RKO (cell line): ENCODE measurements around the gene KLHL17.

Experiments used
- DNase-seq: peaks from one replicate; pipeline ENCODE4 v3.0.0-alpha.2; 2016; ENCODE audit warnings: low spot score

The KLHL17 gene

GRCh38 chr1:952603-953002 lies 7.8 kb upstream of the KLHL17 start:
- DNase-seq, result no peak

DNA sequence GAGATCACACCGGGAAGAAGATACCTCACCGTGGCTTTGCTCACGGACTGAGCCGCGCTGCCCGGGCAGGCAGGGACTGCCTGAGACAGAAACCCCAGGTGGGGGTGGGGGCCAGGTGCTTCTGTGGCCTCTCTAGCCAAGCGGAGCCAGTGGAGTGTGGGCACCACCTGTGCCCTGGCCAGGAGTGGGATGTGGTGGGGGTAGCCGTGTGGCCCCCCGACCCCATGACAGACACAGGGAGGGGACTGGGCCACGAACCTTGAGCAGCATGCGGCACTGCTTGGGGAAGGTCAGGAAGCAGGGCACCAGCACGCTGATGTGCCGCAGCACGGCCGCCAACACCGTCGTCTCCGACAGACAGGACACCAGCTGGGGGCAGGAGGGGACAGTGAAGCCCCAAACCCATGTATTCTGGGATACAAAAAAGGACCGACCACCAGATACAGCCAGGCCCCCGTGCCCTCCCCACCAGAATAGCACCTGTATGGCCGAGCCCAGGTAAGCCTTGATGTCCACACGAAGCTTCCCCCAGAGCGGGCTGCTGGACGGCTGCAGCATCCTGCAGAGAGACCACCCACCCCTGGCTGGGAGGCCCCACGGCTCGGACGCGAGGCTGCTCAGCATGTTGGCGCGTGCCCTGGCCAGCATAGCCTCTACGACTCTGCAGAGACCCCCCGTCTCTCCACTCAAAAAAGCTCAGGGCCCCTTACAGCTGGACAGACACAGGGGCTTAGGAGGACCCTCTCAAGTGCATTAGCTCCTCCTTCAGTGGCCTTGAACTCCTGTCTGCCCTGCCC lies 6.7 kb upstream of the KLHL17 start:
- no peak for DNase-seq

GRCh38 chr1:954927-955326 lies 5.5 kb upstream of the KLHL17 start:
- no peak for DNase-seq

DNA sequence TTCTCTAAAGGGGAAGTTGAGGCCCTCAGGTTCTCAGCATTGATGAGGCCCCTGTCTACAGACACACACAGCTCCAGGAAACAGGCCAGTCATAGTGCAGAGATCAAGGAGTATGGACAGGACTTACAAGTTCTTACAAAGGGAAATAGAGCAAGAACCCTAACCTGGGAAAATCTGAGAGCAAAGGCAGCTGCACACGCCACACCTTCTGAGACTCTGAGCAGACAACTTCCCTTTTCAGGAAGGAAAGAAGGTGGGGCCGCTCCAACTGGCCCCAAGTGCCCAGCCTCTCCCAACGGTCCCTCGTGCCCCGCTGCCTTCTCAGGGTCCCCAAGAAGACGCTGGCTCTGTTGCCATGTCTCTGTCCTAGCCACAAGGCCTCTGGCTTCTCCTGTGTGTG lies 4.9 kb upstream of the KLHL17 start:
- no peak for DNase-seq

DNA sequence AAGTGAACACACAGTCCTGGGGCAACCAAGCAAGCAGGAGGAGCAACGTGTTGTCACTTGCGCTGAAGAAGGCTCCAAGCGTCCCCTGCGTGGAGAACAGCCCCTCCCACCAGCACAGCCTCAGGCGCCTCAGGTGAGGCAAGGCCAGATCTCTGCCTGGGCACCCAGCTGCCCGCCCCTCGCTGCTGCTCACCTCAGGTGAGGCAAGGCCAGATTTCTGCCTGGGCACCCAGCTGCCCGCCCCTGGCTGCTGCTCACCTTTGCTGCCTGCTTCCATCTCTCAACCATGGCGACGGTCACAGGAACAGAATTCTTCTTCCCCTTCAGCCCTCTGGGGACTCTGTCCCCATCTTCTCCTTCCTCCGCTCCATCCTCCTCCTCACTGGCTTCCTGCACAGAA lies 3.7 kb upstream of the KLHL17 start:
- DNase-seq, result no peak

DNA sequence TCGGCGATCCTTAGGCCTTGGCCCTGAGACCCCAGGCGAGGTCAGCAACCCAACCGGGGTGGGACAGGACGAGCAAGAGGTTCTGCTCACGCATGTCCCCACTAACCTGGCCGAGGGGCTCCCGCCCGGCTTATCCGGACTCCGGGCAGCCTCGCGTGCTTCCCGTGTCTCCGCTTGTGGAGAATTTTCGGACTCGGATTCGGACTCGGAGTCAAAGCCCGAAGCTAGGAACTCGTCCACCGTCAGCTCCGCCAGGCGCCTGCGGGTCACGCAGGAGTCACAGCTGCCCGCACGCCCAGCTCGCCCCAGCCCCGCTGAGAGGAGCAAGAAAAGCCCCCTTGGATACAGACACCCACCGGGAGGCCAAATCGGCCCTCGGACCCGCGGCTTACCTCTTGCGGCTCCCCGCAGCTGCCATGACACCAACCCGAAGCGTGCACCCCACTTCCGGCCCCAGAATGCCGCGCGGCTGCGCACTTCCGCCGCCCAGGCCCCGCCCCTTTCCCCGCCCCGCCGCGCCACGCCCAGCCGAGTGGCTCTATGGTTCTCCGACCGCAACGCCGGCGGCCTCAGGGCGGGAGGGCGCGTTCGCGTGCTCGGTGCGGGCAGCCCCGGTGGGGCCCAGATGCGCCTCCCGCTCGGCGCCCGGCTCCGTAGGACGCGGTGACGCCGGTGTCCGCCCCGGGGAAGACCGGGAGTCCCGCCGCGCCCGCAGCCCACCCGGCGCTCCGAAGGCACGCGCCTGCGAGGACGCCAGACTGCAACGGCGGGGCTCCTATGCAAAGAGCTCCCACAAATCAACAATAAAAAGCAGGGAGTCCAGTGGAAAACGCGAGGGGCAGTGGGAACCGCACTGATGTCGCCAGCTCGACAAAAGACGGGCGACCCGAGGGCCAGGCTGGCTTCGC lies 1.3 kb upstream of the KLHL17 start, which contains the start of gene NOC2L:
Gene NOC2L, minus strand, starts transcription at position 434 of the 908 bp plus-strand sequence. Its CDS starts 16 bp downstream, at position 418.
- DNase-seq, result peak; percentile 89

- DNase-seq, result no peak
These were observed 537 bp upstream of the KLHL17 start for GRCh38 chr1:959731-960362.

- DNase-seq, result peak; percentile 40
These were observed 817 bp downstream of the KLHL17 start for GRCh38 chr1:961132-961669.

DNA sequence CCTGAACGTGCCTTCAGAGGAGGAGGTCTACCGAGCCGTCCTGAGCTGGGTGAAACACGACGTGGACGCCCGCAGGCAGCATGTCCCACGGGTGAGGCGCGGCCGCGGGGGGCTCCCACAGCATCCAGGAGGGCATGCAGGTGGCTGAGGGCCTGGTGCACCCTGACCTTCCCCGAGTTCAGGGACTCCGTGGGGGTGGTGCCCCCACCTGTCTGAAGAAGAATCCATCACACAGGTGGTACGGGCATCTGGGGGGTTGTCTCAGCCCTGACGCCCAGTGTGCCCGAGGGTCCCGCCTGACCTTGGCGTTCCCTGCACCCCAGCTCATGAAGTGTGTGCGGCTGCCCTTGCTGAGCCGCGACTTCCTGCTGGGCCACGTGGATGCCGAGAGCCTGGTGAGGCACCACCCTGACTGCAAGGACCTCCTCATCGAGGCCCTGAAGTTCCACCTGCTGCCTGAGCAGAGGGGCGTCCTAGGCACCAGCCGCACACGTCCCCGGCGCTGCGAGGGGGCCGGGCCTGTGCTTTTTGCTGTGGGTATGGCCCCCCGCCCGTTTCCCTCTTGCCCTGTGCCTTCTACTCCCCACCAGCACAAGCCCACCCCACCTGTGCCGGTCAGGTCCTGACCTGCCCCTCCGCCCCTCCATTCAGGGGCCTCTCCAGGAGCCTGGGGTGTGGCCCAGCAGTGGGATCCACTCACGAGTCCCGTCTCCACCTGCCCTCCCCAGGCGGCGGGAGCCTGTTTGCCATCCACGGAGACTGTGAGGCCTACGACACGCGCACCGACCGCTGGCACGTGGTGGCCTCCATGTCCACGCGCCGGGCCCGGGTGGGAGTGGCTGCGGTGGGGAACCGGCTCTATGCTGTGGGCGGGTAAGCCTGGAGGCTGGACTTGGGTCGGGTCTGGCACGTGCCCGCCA lies 2.3 kb downstream of the KLHL17 start:
- no peak for DNase-seq

DNA sequence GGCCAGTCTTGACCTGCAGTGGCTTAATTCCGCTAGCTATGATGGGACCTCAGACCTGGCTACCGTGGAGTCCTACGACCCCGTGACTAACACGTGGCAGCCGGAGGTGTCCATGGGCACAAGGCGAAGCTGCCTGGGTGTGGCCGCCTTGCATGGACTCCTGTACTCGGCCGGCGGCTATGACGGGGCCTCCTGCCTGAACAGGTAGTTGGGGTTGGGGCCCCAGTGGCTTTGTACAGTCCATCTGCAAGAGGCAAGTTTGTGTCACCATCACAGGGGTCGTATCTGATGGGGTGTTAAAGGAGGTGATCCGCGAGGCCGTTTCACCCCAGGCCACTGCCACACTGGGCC lies 2.9 kb downstream of the KLHL17 start:
- DNase-seq, result no peak

DNA sequence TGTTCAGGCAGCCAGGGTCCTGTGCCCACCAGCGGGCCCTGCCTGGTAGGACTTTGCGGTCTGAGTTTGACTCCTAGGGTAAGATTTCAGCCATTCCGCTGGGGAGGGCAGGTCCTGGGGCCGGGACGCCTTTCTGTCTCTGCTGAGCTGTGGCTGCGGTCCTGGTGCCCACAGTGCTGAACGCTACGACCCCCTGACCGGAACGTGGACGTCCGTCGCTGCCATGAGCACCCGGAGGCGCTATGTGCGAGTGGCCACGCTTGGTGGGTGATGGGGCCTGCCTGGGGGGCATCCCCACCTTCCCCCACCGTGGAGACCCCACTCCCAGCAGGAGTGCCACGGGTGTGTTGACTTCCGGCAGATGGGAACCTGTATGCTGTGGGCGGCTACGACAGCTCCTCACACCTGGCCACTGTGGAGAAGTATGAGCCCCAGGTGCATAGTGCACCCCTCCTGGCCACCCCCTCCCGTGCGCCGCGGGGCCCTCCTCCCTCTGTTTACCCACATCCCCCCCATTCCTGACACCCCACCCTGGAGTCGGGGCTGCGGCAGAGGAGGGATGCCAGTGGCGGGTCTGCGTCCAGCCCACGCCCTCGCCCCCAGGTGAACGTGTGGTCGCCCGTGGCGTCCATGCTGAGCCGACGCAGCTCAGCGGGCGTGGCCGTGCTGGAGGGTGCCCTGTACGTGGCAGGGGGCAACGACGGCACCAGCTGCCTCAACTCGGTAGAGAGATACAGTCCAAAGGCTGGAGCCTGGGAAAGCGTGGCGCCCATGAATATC lies 3.6 kb downstream of the KLHL17 start:
- DNase-seq, result no peak

- no peak for DNase-seq
These were observed 4.5 kb downstream of the KLHL17 start for GRCh38 chr1:964691-965525.

DNA sequence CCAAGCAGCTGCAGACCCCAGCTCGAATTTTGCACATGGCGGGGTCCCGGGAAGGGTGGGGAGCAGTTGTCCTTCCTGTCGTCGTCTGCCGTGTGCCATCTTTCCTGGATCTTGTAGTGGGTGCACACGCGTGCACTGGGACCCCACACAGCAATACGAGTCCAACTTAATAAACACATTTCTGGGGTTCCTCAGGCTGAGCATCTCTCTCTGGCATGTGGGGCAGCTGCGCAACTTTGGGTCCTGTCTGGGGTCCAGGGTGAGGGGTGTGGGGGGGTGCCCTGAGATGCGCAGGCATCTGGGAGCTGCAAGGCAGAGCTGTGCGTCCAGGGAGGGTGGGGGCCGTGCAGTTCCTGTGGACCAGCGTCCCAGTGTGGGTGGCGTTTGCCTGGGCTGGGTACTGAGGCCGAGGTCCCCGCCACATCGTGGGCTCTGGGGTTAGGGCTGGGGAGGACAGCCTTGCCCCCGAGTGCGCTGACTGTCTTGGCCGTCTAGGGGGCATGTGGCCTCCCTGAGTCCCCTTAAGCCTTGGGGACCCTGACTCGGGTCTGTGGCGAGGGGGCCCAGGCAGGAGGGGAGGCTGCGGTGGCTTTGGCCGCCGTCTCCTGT lies 5.2 kb downstream of the KLHL17 start:
- no peak for DNase-seq

GRCh38 chr1:966135-966703 lies 5.8 kb downstream of the KLHL17 start, which contains the start of gene PLEKHN1:
PLEKHN1 (plus strand) TSS chr1:966482; CDS start chr1:966532, 50 bp downstream.
- DNase-seq, result peak; percentile 81

GRCh38 chr1:966704-967300 lies 6.4 kb downstream of the KLHL17 start:
- peak; percentile 80 for DNase-seq

DNA sequence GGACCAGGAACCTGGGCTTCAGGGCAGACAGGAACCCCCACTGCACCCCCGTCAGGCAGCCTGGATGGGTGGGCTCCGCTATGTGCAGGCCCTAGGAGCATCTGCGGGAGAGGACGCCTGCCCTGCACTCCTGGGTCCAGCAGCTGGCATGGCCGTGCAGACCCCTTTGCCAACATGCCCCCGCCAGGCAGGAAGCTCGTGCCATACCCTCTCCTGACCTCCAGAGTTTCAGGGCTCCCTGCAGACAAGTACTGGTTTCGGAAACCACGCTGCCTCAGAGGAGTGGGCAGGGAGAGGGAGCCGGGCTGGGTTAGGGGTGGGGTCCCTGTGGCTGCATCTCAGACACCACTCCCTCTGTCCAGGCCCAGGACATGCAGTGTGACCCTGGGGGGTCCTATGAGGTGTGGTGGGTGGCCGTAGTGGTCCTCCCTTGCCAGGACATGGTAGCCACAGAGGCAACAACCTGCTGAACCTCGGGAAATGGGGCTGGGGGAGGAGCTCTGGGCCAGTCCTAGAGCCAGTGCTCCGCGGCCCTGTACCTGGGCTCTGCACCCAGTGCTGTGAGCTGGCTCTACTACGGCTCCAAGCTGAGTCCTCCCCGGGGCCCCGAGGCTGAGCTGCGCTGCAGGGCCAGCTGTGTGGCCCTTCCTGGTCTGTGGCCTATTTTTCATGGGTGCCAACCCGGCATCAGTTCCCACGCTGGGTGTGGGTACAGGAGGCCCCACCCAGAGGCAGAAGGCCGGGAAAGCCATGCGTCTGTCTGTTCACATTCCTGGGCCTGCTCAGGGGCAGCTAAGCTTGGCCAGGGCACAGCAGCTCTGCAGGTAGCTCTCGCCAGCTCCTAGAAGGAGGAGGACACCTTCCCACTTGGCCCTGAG lies 7.3 kb downstream of the KLHL17 start:
- DNase-seq, result no peak

DNA sequence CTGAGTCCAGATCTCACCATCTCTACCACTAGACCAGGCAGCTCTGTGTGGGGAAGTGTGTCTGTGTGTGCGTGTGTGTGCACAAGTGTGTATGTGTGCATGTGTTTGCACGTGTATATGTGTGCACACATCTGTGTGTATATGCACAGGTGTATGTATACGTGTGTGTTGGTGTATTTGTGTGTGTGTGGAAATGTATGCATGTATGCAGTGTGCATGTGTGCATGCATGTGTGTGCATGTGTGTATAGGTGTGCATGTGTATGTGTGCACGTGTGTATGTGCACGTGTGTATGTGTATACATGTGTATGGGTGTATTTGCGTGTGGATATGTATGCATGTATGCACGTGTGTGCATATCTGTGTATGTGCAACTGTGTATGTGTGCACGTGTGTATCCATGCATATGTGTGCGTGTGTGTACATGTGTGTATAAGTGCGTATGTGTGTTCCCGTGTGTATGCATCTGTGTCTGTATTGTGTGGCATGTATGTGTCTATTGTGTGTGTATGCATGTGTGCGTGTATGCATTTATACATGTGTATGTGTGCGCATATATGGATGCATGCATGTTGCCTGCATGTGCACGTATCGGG lies 9.0 kb downstream of the KLHL17 start:
- DNase-seq, result no peak
